Tibial nerve (tissue), 4 donors: ENCODE data around the gene DMXL1. TPM values are rescaled to one million over a fixed set of nuclear protein-coding genes. Genes with fewer than 3 reads are reported as not detected.

ENCODE experiments used
- DNase-seq, 2 donors: peaks; one replicate each; pipeline ENCODE4 v3.0.0-alpha.2; 2019; ENCODE audit warnings: low spot score in 2 of 2
- H3K27ac ChIP-seq, 4 donors: fragments of 200-600 bp; sonication (generic) in 3 of 4; one replicate each; pipeline ENCODE4 v1.5.1; 2017 to 2019; ENCODE audit warnings: mild to moderate bottlenecking in 1 of 4
- H3K27me3 ChIP-seq, 2 donors: fragments of 200-600 bp; sonication (generic) in 1 of 2; one replicate each; pipeline versions ENCODE4 v1.5.1 to v1.6.0; 2017 to 2019
- H3K36me3 ChIP-seq, 3 donors: fragments of 200-600 bp; sonication (generic); one replicate each; pipeline ENCODE4 v1.5.1; 2018 to 2019
- H3K4me1 ChIP-seq, 4 donors: fragments of 200-600 bp; sonication (generic) in 3 of 4; one replicate each; pipeline ENCODE4 v1.5.1; 2017 to 2019
- H3K4me3 ChIP-seq, 4 donors: fragments of 200-600 bp; sonication (generic) in 3 of 4; one replicate each; pipeline ENCODE4 v1.5.1; 2017 to 2019; ENCODE audit warnings: mild to moderate bottlenecking in 1 of 4, moderate library complexity in 1 of 4
- H3K9me3 ChIP-seq, 4 donors: fragments of 200-600 bp; sonication (generic) in 3 of 4; one replicate each; pipeline ENCODE4 v1.5.1; 2017 to 2019
- CTCF ChIP-seq, 5 experiments: fragments of 200-600 bp in 3 of 5; fragments of 450-650 bp in 2 of 5; sonication (generic) in 3 of 5; IDR thresholded peaks; one replicate each; pipeline ENCODE4 v1.5.1; 2016 to 2019; ENCODE audit warnings: antibody characterized with exemption in 5 of 5, mild to moderate bottlenecking in 3 of 5, moderate library complexity in 2 of 5
- EP300 ChIP-seq, 2 donors: sonication (generic); formaldehyde crosslinking; IDR thresholded peaks; one replicate each; pipeline ENCODE4 v1.6.1; 2017; ENCODE audit warnings: antibody characterized with exemption in 2 of 2, mild to moderate bottlenecking in 1 of 2
- POLR2A ChIP-seq, 2 donors: fragments of 450-650 bp; IDR thresholded peaks; one replicate each; pipeline ENCODE4 v1.6.1; 2017; ENCODE audit warnings: antibody characterized with exemption in 2 of 2, mild to moderate bottlenecking in 2 of 2, moderate library complexity in 2 of 2
- WGBS, 2 donors: methylation state at CpG; one replicate each; pipeline ENCODE4 v1.1.5; 2018; 5-methylcytosine and 5-hydroxymethylcytosine counted together
- total RNA-seq, 4 donors: library from RNA; depleted of rRNA; stranded (reverse); fragments of >200 nt; gene quantifications; one replicate each; pipeline ENCODE4 v1.1.0, GENCODE V29; 2016

Gene DMXL1
- total RNA-seq, 4 donors from 2014 or later, result 59.1 to 101 (median 76.1) TPM

GRCh38 chr5:119055294-119055693, 15.6 kb upstream of the DMXL1 start:
- TF ChIP-seq POLR2A (IDR thresholded peaks at IDR 0.05) (no peak), EP300 (IDR thresholded peaks at IDR 0.05) (no peak)
- Histone ChIP-seq H3K4me1 (no peaks in the 10 kb centered on the region), H3K27me3 (no peaks in the 10 kb centered on the region), H3K9me3 (no peaks in the 10 kb centered on the region), H3K36me3 (no peaks in the 10 kb centered on the region), H3K27ac (no peak overlapping the region), H3K4me3 (no peak overlapping the region)
- 86 to 92% methylated on average over 2 of the region's 2 CpGs for WGBS, 2 donors
- DNase-seq, result no peak

GRCh38 chr5:119058979-119059529, 11.8 kb upstream of the DMXL1 start:
- DNase-seq, result no peak
- H3K9me3 ChIP-seq, result no peaks in the 10 kb centered on the region
- no peaks in the 10 kb centered on the region for H3K4me1 ChIP-seq
- H3K27ac ChIP-seq, result no peak overlapping the region
- no peaks in the 10 kb centered on the region for H3K36me3 ChIP-seq
- no peaks in the 10 kb centered on the region for H3K27me3 ChIP-seq
- no peak for TF ChIP-seq CTCF (IDR thresholded peaks at IDR 0.05)
- TF ChIP-seq EP300 (IDR thresholded peaks at IDR 0.05), result no peak
- no peak for TF ChIP-seq POLR2A (IDR thresholded peaks at IDR 0.05)
- no peak overlapping the region for H3K4me3 ChIP-seq

- no peak overlapping the region for H3K27ac ChIP-seq
- no peaks in the 10 kb centered on the region for H3K36me3 ChIP-seq
- no peak overlapping the region for H3K4me3 ChIP-seq
- no peaks in the 10 kb centered on the region for H3K4me1 ChIP-seq
- no peaks in the 10 kb centered on the region for H3K9me3 ChIP-seq
- TF ChIP-seq EP300 (IDR thresholded peaks at IDR 0.05) (no peak), POLR2A (IDR thresholded peaks at IDR 0.05) (no peak), CTCF (IDR thresholded peaks at IDR 0.05) (no peak)
- no peaks in the 10 kb centered on the region for H3K27me3 ChIP-seq
- no peak for DNase-seq
Observed at GRCh38 chr5:119059740-119060255, 11.1 kb upstream of the DMXL1 start.

GRCh38 chr5:119063579-119064379, 7.1 kb upstream of the DMXL1 start:
- Histone ChIP-seq H3K4me3 (no peak overlapping the region), H3K27me3 (no peaks in the 10 kb centered on the region), H3K36me3 (no peaks in the 10 kb centered on the region), H3K27ac (no peak overlapping the region), H3K9me3 (no peaks in the 10 kb centered on the region), H3K4me1 (no peaks in the 10 kb centered on the region)
- 28 to 32% methylated on average over 5 of the region's 5 CpGs for WGBS, 2 donors
- no peak for TF ChIP-seq EP300 (IDR thresholded peaks at IDR 0.05)
- no peak for TF ChIP-seq CTCF (IDR thresholded peaks at IDR 0.05)
- no peak for TF ChIP-seq POLR2A (IDR thresholded peaks at IDR 0.05)
- no peak for DNase-seq

GRCh38 chr5:119067450-119067849, 3.4 kb upstream of the DMXL1 start:
- H3K36me3 ChIP-seq, result no peaks in the 10 kb centered on the region
- TF ChIP-seq CTCF (IDR thresholded peaks at IDR 0.05), result no peak
- TF ChIP-seq EP300 (IDR thresholded peaks at IDR 0.05), result no peak
- TF ChIP-seq POLR2A (IDR thresholded peaks at IDR 0.05), result no peak
- H3K4me1 ChIP-seq, result peaks cover 0 to 13% (median 5%) of the 10 kb centered on the region in 4 donors
- H3K27ac ChIP-seq, result no peak overlapping the region
- WGBS, 2 donors, result 91 to 93% methylated on average over 4 of the region's 4 CpGs
- H3K9me3 ChIP-seq, result no peaks in the 10 kb centered on the region
- H3K27me3 ChIP-seq, result no peaks in the 10 kb centered on the region
- no peak for DNase-seq
- H3K4me3 ChIP-seq, result no peak overlapping the region
